ENCODE results near the gene CPTP. TPM values are rescaled to one million over a fixed set of nuclear protein-coding genes. Genes with fewer than 3 reads are reported as not detected.

Gene CPTP
- total RNA-seq, 1 donor from 2014 or later = 20.4 TPM

DNA sequence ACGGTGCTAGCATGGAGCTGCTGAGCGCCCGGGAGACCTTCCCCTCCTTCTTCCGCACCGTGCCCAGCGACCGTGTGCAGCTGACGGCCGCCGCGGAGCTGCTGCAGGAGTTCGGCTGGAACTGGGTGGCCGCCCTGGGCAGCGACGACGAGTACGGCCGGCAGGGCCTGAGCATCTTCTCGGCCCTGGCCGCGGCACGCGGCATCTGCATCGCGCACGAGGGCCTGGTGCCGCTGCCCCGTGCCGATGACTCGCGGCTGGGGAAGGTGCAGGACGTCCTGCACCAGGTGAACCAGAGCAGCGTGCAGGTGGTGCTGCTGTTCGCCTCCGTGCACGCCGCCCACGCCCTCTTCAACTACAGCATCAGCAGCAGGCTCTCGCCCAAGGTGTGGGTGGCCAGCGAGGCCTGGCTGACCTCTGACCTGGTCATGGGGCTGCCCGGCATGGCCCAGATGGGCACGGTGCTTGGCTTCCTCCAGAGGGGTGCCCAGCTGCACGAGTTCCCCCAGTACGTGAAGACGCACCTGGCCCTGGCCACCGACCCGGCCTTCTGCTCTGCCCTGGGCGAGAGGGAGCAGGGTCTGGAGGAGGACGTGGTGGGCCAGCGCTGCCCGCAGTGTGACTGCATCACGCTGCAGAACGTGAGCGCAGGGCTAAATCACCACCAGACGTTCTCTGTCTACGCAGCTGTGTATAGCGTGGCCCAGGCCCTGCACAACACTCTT lies 7.6 kb downstream of the CPTP start:
- H3K9me3 ChIP-seq = no peaks in the 10 kb centered on the region
- TF ChIP-seq, protein P1, sequence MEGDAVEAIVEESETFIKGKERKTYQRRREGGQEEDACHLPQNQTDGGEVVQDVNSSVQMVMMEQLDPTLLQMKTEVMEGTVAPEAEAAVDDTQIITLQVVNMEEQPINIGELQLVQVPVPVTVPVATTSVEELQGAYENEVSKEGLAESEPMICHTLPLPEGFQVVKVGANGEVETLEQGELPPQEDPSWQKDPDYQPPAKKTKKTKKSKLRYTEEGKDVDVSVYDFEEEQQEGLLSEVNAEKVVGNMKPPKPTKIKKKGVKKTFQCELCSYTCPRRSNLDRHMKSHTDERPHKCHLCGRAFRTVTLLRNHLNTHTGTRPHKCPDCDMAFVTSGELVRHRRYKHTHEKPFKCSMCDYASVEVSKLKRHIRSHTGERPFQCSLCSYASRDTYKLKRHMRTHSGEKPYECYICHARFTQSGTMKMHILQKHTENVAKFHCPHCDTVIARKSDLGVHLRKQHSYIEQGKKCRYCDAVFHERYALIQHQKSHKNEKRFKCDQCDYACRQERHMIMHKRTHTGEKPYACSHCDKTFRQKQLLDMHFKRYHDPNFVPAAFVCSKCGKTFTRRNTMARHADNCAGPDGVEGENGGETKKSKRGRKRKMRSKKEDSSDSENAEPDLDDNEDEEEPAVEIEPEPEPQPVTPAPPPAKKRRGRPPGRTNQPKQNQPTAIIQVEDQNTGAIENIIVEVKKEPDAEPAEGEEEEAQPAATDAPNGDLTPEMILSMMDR (IDR thresholded peaks at IDR 0.05) = no peak
- H3K27ac ChIP-seq = no peak overlapping the region
- intact Hi-C loops (cut with DNase I) = no loop called here
- ATAC-seq (no peak), DNase-seq (no peak)
- peaks cover 15% of the 10 kb centered on the region for H3K4me1 ChIP-seq
- H3K4me3 ChIP-seq = no peak overlapping the region
- H3K27me3 ChIP-seq (ENCODE audit: low read depth) = no peaks in the 10 kb centered on the region
- H3K36me3 ChIP-seq = peaks cover 30% of the 10 kb centered on the region

DNA sequence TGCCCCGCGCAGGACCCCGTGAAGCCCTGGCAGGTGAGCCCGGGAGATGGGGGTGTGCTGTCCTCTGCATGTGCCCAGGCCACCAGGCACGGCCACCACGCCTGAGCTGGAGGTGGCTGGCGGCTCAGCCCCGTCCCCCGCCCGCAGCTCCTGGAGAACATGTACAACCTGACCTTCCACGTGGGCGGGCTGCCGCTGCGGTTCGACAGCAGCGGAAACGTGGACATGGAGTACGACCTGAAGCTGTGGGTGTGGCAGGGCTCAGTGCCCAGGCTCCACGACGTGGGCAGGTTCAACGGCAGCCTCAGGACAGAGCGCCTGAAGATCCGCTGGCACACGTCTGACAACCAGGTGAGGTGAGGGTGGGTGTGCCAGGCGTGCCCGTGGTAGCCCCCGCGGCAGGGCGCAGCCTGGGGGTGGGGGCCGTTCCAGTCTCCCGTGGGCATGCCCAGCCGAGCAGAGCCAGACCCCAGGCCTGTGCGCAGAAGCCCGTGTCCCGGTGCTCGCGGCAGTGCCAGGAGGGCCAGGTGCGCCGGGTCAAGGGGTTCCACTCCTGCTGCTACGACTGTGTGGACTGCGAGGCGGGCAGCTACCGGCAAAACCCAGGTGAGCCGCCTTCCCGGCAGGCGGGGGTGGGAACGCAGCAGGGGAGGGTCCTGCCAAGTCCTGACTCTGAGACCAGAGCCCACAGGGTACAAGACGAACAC lies 8.3 kb downstream of the CPTP start:
- peak; percentile 23 to 38 for ATAC-seq
- TF ChIP-seq, protein P1 (IDR thresholded peaks at IDR 0.05) = no peak
- intact Hi-C loops (cut with DNase I) = no loop called here
- H3K4me3 ChIP-seq = no peak overlapping the region
- peaks cover 28% of the 10 kb centered on the region for H3K36me3 ChIP-seq
- peak; percentile 74 for DNase-seq
- H3K27me3 ChIP-seq (ENCODE audit: low read depth) = no peaks in the 10 kb centered on the region
- no peak overlapping the region for H3K27ac ChIP-seq
- peaks cover 15% of the 10 kb centered on the region for H3K4me1 ChIP-seq
- H3K9me3 ChIP-seq = no peaks in the 10 kb centered on the region

DNA sequence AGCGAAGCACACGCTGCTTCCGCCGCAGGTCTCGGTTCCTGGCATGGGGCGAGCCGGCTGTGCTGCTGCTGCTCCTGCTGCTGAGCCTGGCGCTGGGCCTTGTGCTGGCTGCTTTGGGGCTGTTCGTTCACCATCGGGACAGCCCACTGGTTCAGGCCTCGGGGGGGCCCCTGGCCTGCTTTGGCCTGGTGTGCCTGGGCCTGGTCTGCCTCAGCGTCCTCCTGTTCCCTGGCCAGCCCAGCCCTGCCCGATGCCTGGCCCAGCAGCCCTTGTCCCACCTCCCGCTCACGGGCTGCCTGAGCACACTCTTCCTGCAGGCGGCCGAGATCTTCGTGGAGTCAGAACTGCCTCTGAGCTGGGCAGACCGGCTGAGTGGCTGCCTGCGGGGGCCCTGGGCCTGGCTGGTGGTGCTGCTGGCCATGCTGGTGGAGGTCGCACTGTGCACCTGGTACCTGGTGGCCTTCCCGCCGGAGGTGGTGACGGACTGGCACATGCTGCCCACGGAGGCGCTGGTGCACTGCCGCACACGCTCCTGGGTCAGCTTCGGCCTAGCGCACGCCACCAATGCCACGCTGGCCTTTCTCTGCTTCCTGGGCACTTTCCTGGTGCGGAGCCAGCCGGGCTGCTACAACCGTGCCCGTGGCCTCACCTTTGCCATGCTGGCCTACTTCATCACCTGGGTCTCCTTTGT lies 9.1 kb downstream of the CPTP start:
- Histone ChIP-seq H3K36me3 (peaks cover 28% of the 10 kb centered on the region), H3K4me3 (no peak overlapping the region), H3K9me3 (no peaks in the 10 kb centered on the region), H3K4me1 (peaks cover 15% of the 10 kb centered on the region), H3K27ac (no peak overlapping the region), H3K27me3 (ENCODE audit: low read depth) (no peaks in the 10 kb centered on the region)
- TF ChIP-seq, protein P1 (IDR thresholded peaks at IDR 0.05) = no peak
- intact Hi-C loops (cut with DNase I) = no loop called here
- no peak for DNase-seq
- no peak for ATAC-seq

DNA sequence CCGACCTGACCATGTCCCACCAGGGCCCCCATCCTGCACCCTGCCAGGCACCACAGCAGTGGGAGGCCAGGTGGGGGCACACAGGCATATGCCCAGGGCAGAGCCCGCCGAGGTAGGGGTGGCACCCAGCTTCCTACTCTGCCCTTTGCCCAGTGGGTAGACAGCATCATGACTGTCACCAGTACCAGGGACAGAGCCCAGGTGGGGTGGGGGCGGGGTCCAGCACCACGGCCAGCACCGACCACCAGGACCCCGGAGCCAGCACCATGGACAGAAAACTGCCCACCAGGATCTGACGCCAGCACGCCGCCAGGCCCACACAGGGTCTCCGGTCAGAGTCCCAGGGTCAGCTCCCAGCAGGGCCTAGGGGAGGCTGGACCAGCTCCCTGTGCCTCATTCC lies 10.2 kb downstream of the CPTP start:
- no peak for DNase-seq
- no peak for ATAC-seq
- peaks cover 36% of the 10 kb centered on the region for H3K36me3 ChIP-seq

DNA sequence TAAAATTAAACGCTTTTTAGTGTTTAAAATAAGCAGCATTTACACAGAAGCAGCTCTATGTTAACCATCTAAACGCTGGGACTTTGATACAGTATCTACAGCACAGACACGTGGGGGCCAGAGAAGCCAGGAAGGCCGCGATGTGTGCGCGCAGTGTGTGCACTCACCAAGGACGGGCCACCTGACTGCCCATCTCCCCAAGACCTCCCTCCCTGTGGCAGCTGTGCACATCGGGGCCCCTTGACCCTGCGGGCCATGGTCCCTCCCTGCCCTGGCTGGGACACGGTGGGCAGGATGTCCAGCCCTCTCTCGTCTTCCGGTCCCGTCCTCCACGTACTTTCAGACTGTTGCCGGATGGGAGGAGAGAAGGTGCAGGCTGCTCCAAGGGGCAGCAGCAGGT lies 10.7 kb downstream of the CPTP start:
- TF ChIP-seq, protein P1 (IDR thresholded peaks at IDR 0.05) = no peak
- intact Hi-C loops (cut with DNase I) = no loop called here
- Histone ChIP-seq H3K36me3 (peaks cover 40% of the 10 kb centered on the region), H3K9me3 (no peaks in the 10 kb centered on the region), H3K27ac (no peak overlapping the region), H3K4me1 (peaks cover 14% of the 10 kb centered on the region), H3K27me3 (ENCODE audit: low read depth) (no peaks in the 10 kb centered on the region), H3K4me3 (no peak overlapping the region)
- DNase-seq = no peak
- ATAC-seq = no peak

More for the DNA sequence above, 10.2 kb downstream of the CPTP start:
- Histone ChIP-seq H3K9me3 (no peaks in the 10 kb centered on the region), H3K4me1 (peaks cover 15% of the 10 kb centered on the region), H3K27ac (no peak overlapping the region), H3K27me3 (ENCODE audit: low read depth) (no peaks in the 10 kb centered on the region), H3K4me3 (no peak overlapping the region)
- intact Hi-C loops (cut with DNase I) = no loop called here
- TF ChIP-seq, protein P1 (IDR thresholded peaks at IDR 0.05) = no peak

Data from lower lobe of right lung (tissue), 2 donors.